HG02870 (cell line): ENCODE data around the gene UBXN4.
"Not testable (repeated sequence)": the region's sequence is repeated elsewhere in the genome, so short reads cannot be mapped to it uniquely, and the experiment has no call there.

Experiments used
- ATAC-seq: cut with Tn5 transposase; IDR thresholded peaks from one replicate; pipeline ENCODE4 v1.9.1; 2021; ENCODE audit warnings: mild to moderate bottlenecking, moderate library complexity; ENCODE audit not compliant: unreplicated experiment

UBXN4 gene

DNA sequence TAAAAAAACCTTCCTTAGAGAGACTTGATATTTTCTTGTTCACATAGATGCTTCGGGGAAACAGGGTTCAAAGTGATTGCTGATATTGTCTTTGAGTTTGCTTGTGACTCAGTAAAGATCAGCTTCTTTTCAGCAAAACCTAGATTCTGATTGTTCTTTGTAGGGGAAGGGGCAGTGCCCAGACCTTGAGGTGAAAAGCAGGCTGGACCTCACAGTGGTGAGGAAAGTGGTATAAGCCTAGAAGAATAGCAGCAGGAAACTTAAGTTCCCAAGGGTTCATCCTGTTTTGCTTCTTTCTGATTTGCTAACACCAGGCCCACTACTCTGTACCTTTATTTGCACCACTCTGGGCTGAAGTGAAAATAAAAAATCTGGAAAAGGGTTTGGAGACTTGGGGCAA is 20.9 kb downstream of the UBXN4 start:
- no peak for ATAC-seq

DNA sequence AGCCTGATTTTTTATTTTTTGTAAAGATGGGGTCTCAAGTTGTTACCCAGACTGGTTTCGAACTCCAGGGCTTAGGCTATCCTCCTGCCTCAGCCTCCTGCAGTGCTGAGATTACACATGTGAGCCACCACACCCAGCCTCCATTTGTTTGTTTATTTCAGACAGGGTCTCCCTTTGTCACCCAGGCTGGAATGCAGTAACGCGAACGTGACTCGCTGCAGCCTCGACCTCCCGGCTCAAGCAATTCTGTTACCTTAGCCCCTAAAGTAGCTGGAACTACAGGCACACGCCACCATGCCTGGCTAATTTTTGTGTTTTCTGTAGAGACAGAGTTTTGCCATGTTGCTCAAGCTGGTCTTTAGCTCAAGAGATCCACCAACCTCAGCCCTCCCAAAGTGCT is 27.2 kb downstream of the UBXN4 start:
- ATAC-seq = no peak

DNA sequence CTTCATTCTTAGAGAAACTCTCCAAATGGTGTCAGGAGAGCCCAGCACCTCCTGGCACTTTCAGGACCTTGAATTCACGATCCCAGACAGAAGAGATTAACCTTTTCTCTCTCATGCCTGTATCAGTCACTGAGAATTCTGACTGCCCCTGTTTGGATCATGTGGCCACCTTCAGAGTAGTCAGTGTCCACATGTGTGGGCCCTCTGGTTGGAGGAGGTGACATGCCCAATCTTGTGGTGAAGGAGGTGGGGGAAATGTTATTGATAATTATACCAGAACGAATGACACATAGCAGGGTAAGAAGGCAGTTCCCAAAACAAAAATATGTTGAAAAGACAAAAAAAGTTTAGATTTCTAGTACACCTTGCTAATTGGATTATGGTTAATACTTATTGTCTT is 31.7 kb downstream of the UBXN4 start:
- no peak for ATAC-seq

DNA sequence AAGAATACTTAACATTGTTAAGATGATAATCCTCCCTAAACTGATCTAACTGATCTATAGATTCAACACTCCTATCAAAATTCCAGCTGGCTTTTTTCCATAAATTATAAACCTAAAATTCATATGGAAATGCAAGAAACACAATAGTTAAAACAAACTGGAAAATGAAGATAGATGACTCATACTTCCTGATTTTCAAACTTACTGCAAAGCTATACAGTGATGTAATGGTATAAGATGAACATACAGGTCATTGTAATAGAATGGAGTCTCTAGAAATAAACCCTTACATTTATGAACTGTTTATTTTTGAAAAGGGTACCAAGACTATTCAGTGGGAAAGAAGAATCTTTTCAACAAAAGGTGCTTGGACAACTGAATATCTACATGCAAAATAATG is 32.3 kb downstream of the UBXN4 start:
- no peak for ATAC-seq

DNA sequence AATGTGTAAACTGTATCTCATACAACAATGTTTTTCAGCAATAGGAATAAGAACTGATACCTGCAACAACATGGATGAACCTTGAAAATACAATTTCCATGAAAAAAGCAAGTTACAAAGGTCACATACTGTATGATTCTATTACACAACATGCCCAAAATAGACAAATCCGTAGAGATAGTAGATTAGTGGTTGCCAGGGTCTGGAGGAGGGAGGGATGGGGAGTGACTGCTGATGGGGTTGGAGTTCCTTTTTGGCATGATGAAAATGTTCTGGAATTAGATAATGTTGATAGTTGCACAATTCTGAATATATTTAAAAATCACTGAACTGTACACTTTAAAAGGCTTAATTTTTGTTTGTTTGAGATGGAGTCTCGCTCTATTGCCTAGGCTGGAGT is 33.8 kb downstream of the UBXN4 start:
- no peak for ATAC-seq

DNA sequence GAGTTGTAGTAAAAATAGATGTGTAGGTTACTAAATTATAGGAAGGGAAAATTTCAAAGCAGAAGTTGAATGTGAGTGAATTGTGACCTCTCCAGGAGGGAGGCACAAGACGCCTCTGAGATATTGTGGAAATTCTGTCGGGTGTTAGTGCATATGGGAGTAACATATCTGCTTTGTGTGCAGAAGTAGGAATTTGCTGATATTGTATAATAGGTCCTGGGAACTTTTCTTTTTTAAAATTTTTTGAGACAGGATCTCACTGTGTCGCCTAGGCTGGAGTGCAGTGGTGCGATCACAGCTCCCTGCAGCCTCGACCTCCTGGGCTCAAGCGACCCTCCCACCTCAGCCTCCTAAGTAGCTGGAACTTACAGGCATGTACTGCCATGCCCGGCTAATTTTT is 34.7 kb downstream of the UBXN4 start:
- no peak for ATAC-seq

DNA sequence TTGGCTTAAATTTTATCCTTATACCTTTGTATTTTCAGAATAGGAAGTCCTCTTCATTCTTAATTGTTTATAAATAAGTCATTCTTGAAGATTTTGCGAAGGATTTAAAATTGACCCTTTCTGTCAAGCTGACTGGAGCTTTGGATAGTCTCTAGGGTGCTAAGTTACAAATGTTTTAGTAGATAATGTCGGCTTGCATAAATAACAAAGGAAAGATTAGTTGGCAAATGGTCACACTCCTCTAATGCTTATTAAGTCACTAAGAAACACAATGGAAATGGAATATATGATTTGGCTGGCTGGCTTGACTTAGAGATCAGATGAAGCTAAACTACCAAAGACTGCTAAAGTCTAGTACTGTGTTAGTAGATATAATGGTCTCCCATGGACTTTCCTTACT is 40.6 kb downstream of the UBXN4 start:
- no peak for ATAC-seq

DNA sequence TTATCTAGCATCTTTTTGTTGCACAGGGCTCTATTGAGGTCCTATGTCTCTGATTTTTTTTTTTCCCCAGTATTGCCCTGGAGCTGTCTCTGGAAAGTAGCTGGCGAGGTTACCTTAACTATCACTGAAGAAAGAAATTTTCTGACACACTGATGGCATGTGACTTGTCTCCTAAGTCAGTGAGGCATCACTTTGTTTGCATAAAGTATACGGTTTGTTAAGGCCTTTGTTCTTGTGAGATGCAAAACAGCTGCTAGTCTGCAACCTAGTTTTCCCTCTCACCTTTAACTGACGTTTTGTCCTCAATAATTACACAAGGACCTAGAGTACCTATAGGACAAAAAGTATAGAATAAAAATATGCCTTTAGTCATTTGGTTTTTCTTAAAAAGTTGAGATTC is 41.8 kb downstream of the UBXN4 start:
- no peak for ATAC-seq

DNA sequence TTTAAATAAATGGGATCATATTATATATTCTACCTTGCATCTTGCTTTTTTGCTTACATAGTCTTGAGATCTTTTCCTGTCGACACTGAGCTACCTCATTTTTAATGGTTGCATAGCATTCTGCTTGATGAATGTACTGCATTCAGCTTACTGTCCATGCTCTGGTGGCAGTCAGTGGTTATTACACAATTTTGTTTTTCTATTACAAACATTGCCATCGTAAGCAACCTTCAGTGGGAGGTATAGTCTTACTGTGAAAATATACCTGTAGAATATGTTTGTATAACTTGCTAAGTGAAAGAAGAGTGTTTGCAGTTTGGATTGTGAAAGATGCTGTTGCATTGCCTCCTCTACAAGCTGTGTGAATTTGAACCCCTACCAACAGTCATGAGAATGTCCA is 43.4 kb downstream of the UBXN4 start:
- no peak for ATAC-seq

DNA sequence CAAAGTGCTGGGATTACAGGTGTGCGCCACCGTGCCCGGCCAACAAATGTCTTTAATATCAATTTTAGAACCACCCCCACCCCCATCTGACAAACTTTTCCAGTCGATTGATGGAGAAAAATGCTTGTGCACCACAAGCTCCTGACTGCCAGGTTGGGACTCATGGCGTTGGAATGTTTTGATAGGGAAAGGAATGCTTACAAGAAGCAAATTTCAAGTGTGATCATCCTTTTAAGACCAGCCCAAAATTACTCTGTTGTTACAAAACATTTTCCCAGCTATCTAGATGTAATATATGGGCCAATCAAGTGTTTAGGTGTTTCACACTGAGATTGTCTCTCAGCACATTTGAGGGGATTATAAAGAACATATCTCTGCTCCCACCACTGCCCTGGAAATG is 45.2 kb downstream of the UBXN4 start:
- no peak for ATAC-seq

DNA sequence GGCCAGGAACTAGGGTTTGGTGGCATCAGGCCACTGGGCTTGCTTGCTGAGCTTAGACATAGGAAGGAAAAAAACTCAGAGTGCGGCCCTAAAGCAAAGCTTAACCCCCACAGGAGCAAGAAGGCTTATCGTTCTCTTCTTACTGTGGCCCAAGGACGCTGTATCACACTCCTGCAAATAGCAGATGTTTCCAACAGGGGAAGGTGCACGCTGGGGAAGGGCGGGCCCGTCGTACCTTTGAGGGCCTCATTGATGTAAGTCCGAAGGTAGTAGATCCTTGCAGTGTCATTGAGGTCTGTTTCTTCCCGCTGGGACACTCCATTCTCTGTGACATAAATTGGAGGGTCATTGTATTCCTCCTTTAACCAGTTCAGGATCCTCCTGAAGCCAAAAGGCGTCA is 48.8 kb downstream of the UBXN4 start:
- ATAC-seq = no peak

DNA sequence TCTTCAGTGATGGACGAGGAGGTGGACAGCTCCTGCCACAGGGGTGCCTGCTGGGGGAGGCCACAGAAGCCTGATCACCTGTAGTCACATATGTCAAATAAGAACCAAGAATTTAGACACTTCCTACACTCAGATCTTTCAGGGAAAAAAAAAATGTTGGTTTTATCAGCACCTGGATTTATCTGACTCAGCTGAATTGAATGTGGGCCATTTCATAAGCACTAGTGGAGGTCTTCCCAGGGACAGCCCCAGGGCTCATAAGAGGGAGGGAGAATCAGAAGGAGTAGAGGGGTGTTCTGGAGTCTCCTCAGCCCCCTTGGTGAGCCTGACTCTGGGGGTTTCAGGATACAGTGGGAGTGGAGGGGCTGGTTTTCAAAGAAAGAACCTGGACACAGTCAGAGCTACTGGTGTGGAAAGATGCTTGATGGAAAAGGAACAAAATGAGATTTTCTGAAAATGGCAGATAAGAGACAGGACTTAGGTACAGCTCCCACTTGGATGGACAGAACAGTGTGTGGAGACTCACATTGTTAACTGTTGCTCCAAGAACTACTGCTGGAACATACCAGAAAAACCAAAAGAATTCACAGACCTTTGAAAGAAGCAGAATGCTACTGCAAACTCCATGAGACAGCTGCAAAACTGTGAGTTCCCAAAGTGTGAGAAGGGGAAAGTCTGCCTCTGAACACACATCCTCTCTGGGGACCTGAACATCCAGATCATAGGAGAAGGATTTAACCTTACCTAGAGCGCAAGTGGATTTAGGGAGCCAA is 49.9 kb downstream of the UBXN4 start:
- no peak for ATAC-seq

DNA sequence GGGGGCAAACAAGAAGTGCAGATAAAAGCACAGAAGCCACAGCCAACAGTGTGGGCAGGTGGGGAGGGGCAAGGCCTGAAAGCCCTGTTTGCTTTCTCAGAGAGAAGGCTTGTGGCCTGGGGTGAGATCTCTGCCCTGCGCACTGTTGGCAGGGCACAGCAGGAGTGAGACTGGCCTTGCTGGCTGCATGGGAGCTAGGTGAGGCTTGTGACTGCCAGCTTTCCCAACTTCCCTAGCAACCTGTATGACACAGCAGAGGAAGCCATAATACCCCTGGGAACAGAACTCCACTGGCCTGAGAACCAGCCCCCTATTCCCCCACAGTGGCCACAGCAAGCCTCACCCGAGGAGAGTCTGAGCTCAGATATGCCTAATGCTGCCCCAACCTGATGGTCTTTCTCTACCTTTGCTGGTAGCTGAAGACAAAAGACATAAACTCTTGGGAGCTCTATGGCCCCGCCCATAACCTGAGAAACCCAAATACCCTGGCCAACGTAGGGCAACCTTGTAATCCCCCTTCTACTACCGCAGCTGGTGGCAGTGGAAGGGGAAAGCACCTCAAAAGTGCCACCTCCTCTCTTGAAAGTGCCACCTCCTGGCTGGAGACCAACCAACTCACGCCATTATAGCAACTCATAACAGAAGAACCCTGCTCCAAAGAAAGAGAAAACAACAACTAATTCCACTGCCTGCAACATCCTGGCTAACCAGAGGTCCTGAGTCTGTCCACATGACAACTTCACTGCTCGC is 50.9 kb downstream of the UBXN4 start:
- ATAC-seq = no peak

DNA sequence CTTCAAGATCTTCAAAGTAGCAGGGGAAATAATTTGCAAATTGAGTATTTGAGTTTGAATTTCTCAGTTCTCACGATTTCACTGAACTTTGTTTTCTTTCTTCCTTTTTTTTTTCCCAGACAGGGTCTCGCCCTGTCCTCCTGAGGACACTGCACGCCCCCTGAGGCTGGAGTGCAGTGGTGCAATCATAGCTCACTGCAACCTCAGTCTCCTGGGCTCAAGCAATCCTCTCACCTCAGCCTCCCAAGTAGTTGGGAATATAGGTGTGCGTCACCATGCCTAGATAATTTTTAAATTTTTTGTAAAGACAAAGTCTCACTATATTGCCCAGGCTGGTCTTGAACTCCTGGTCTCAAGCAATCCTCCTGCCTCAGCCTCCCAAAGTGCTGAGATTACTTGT is 54.0 kb downstream of the UBXN4 start:
- ATAC-seq = not testable (repeated sequence)

DNA sequence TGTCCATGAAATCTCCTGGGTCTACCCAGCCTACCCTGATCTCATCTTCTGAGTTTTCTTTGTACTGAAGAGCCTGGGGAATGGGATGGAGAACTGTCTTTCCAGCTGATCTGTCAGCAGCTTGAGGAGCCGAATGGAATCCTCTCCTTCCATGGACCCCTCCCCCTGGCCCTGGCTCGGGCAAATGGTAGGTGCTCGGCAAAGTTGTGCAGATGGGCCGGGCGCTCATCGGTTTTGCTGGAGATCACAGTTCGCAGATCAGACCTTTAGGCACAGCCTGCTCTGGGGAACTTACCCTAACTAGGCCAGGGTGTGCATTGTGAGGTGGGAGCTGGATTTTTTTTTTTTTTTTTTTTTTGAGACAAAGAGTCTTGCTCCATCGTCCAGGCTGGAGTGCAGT is 55.0 kb downstream of the UBXN4 start:
- ATAC-seq = no peak

DNA sequence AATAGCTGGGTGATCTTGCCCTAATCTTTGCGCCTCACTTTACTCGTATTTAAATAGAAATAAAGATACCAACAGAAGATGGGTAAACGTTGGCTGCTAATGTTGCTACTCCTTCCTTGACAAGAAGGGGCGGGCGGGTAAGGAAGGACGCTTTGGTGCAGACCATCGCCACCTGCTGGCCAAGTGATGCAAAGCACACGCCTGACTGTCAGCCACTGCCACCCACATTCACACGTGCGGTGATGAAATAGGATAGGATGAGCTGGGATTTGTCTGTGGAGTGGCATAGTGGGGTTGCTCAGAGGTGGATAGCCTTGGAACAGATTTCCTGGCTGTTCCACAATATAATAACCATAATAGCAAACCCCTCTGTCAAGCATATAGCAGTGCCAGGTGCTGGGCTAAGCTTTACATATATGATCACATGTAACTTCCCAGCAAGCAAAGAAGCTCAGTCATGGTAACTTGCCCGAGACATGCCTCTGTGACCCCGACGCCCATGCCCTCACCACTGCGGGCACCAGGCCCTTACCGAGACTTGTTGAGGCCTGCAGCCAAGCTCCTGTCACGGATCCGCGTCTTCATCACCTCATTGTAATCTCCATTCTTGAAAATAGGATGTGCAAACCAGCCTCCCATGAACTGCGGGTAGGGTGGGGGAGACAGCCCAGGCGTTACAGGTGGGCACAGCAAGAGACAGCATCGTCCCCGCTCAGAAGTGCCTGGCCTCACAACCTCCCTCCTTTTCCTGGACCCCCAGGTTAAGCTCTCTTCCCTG is 56.0 kb downstream of the UBXN4 start:
- peak; percentile 71 for ATAC-seq

DNA sequence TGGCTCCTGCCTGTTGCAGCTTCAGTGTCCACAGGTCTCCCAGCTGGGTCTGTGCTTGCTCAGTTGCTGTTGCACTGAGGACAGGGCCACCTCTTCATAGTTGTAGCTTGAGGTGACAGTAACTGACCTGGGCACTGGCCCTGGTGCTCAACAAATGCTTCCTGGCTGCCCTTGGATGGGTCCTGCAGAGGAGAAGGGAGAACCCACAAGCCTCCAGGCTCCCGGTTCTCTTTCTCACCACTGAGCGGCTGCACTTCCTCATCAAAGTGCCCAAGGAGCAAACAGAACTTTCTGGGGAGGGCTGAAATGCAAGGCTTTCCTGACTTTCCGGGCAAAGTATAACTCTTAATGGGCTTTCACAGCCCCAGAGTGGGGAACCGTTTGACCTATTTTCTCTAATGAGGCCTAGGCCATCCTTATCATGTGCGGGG is 56.6 kb downstream of the UBXN4 start:
- no peak for ATAC-seq

DNA sequence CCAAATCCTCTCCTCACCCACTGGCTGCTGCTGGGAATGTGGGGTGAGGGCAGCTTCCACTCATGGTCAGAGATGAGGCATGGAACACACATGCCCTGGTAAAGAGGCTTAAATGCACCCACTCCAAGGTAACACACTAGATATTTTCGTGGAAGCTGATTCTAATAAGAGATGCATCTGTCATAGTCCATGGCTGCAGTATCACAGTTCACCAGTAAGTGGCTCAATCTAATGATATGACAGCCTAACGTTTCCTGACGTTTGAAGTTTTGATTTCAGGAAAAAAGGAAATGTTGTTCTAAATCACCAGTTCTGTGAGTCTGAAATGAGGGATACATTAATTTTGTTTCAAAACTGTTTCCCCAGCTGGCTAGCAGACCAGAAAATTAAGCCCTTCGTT is 57.1 kb downstream of the UBXN4 start:
- no peak for ATAC-seq

DNA sequence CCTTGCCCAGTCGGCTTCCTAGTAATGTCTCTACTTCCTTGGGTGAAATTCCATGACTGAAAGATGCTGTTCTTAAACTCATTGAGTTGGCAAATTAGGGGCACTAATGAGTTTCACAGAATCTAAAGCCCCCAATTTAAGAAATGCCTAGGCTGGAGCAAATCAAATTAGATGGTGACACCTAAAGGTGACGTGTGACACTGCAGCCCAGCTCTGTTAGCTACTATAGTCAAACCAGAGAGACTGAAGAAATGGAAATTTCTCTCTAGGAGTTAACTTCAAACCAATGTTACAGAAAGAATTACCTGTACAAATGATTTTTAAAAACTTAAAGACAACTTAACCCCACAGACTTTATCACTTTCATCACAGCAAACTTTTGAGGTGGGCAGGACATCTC is 58.1 kb downstream of the UBXN4 start:
- ATAC-seq = no peak

DNA sequence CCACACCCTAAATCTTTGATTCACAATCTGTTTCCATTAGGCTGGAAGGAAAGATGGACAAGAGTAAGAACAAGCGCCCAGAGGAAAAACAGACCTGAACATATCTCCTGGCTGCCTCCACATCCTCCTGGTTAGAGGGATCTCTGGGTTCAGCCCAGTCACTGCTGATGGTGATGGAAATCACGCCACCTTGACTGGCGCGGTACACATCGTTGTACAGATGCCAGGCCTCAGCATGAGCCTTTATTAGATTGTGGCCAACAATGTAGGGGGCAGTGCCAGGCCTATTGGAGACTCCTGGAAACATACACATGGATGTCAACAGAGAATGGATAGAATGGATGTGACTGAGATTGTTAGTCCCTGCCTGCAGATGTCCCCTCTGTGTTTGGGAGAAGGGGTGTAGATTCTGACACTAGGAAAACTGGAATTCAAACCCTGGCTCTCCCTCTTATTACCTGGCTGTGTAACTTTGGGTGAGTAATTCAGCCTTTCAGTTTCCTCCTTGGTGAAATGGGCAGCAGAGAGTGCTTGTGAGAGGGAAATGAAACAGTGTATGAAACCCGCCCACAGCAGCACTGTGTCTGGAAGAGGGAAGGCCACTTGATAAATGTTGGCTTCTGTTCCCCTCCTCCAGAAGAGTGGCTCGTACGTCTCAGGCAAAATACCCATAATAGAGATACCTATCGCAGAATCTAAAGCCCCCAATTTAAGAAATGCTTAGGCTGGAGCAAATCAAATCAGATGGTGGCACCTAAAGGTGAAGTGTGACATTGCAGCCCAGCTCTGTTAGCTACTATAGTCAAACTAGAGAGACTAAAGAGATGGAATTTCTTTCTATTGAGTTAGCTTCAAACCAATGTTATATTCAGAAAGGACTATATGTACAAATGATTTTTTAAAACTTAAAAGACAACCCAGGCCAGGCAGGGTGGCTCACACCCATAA is 59.1 kb downstream of the UBXN4 start:
- ATAC-seq = no peak

DNA sequence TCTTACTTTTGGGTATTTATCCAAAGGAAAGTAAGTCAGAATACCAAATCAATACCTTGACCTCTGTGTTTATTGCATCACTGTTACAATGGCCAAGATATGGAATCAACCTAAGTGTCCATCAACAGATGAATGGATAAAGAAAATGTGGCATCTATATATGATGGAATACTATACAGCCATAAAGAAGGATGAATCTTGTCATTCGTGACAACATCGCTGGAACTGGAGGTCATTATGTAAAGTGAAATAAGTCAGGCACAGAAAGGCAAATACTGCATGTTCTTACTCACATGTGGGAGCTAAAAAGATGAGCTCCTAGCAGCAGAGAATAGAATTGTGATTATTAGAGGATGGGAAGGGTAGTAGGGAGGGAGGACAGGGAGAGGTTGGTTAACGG is 60.7 kb downstream of the UBXN4 start:
- ATAC-seq = no peak
